ENCODE results near the gene KMT2C. TPM values are rescaled to one million over a fixed set of nuclear protein-coding genes. Genes with fewer than 3 reads are reported as not detected.

Gene KMT2C
- total and polyA plus RNA-seq, 10 of the 15 experiments (the other 5 are each of a cell fraction or from before 2014, with no cell fraction given) = 3.3 to 45.2 (median 19.2) TPM

DNA sequence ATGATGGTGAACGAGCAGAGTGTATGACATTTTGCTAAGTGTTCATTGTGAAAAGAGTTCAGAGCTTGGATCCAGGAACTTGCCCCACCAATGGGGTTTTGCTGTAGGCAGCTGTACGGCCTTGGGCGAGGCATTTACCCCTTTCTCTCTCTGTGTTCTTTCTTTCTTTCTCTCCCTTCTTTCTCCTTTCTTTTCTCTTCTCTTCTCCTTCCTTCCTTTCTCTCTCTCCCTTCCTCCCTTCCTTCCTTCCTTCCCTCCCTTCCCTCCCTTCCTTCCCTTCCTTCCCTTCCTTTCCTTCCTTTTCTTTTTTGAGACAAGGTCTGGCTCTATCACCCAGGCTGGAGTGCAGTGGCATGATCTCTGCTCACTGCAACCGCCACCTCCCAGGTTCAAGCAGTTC is 45.3 kb upstream of the KMT2C start:
- intact Hi-C loops (cut with micrococcal nuclease; ENCODE audit: unreplicated experiment) (no loop called here), in situ Hi-C loops (cut with MboI) (no loop called here)
- RAD21 ChIA-PET (ENCODE audit: unreplicated experiment) = no interaction called here
- Histone ChIP-seq H3K4me1 (ENCODE audit: control insufficient read depth, insufficient read depth, low read length) (no peaks in the 10 kb centered on the region), H4K20me1 (ENCODE audit: control insufficient read depth, insufficient read depth) (no peaks in the 10 kb centered on the region), H3K36me3 (ENCODE audit: control insufficient read depth in 2 of 2, insufficient read depth in 2 of 2, low read length in 1 of 2) (no peaks in the 10 kb centered on the region), H3K4me3 (no peak overlapping the region), H3K9ac (ENCODE audit: control insufficient read depth, insufficient read depth, low read length) (no peak overlapping the region), H3K4me2 (ENCODE audit: control insufficient read depth, insufficient read depth) (no peak overlapping the region), H3K79me2 (ENCODE audit: control insufficient read depth, insufficient read depth, low read length) (no peaks in the 10 kb centered on the region), H3K27ac (ENCODE audit: control insufficient read depth, insufficient read depth) (no peak overlapping the region), H2AFZ (ENCODE audit: control insufficient read depth, low read depth, low read length) (no peak overlapping the region), H3K9me3 (replicated peaks; ENCODE audit: control insufficient read depth, insufficient read depth, low read length) (no peaks in the 10 kb centered on the region), H3K27me3 (replicated peaks in 1 of 2; ENCODE audit: control insufficient read depth in 2 of 2, insufficient read depth in 2 of 2, low read length in 1 of 2) (no peaks in the 10 kb centered on the region)
- TF ChIP-seq KDM1A (IDR thresholded peaks at IDR 0.05; ENCODE audit: borderline replicate concordance) (no peak), CBX5 (IDR thresholded peaks at IDR 0.05; ENCODE audit: low read depth) (no peak), CBX3 (IDR thresholded peaks at IDR 0.05; ENCODE audit: borderline replicate concordance, low read depth) (no peak), NR2C1 (IDR thresholded peaks at IDR 0.05) (no peak), TBL1XR1 (IDR thresholded peaks at IDR 0.05; ENCODE audit: low read depth, low read length) (no peak), RUNX3 (IDR thresholded peaks at IDR 0.05; ENCODE audit: low read length) (no peak), FOXM1 (IDR thresholded peaks at IDR 0.05; ENCODE audit: low read depth, low read length) (no peak), JUNB (IDR thresholded peaks at IDR 0.05) (no peak), SP1 (IDR thresholded peaks at IDR 0.05; ENCODE audit: low read depth, low read length) (no peak)
- TF ChIP-seq, protein P1, sequence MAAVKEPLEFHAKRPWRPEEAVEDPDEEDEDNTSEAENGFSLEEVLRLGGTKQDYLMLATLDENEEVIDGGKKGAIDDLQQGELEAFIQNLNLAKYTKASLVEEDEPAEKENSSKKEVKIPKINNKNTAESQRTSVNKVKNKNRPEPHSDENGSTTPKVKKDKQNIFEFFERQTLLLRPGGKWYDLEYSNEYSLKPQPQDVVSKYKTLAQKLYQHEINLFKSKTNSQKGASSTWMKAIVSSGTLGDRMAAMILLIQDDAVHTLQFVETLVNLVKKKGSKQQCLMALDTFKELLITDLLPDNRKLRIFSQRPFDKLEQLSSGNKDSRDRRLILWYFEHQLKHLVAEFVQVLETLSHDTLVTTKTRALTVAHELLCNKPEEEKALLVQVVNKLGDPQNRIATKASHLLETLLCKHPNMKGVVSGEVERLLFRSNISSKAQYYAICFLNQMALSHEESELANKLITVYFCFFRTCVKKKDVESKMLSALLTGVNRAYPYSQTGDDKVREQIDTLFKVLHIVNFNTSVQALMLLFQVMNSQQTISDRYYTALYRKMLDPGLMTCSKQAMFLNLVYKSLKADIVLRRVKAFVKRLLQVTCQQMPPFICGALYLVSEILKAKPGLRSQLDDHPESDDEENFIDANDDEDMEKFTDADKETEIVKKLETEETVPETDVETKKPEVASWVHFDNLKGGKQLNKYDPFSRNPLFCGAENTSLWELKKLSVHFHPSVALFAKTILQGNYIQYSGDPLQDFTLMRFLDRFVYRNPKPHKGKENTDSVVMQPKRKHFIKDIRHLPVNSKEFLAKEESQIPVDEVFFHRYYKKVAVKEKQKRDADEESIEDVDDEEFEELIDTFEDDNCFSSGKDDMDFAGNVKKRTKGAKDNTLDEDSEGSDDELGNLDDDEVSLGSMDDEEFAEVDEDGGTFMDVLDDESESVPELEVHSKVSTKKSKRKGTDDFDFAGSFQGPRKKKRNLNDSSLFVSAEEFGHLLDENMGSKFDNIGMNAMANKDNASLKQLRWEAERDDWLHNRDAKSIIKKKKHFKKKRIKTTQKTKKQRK (IDR thresholded peaks at IDR 0.05; ENCODE audit: low read depth, low read length) = no peak
- TF ChIP-seq, protein P2, sequence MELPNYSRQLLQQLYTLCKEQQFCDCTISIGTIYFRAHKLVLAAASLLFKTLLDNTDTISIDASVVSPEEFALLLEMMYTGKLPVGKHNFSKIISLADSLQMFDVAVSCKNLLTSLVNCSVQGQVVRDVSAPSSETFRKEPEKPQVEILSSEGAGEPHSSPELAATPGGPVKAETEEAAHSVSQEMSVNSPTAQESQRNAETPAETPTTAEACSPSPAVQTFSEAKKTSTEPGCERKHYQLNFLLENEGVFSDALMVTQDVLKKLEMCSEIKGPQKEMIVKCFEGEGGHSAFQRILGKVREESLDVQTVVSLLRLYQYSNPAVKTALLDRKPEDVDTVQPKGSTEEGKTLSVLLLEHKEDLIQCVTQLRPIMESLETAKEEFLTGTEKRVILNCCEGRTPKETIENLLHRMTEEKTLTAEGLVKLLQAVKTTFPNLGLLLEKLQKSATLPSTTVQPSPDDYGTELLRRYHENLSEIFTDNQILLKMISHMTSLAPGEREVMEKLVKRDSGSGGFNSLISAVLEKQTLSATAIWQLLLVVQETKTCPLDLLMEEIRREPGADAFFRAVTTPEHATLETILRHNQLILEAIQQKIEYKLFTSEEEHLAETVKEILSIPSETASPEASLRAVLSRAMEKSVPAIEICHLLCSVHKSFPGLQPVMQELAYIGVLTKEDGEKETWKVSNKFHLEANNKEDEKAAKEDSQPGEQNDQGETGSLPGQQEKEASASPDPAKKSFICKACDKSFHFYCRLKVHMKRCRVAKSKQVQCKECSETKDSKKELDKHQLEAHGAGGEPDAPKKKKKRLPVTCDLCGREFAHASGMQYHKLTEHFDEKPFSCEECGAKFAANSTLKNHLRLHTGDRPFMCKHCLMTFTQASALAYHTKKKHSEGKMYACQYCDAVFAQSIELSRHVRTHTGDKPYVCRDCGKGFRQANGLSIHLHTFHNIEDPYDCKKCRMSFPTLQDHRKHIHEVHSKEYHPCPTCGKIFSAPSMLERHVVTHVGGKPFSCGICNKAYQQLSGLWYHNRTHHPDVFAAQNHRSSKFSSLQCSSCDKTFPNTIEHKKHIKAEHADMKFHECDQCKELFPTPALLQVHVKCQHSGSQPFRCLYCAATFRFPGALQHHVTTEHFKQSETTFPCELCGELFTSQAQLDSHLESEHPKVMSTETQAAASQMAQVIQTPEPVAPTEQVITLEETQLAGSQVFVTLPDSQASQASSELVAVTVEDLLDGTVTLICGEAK (IDR thresholded peaks at IDR 0.05; ENCODE audit: borderline replicate concordance) = no peak
- TF ChIP-seq, protein P3, sequence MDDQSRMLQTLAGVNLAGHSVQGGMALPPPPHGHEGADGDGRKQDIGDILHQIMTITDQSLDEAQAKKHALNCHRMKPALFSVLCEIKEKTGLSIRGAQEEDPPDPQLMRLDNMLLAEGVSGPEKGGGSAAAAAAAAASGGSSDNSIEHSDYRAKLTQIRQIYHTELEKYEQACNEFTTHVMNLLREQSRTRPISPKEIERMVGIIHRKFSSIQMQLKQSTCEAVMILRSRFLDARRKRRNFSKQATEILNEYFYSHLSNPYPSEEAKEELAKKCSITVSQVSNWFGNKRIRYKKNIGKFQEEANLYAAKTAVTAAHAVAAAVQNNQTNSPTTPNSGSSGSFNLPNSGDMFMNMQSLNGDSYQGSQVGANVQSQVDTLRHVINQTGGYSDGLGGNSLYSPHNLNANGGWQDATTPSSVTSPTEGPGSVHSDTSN (IDR thresholded peaks at IDR 0.05; ENCODE audit: insufficient replicate concordance, low read depth, low read length) = no peak
- DNase-seq (ENCODE audit: low read depth, low spot score) (no peak), FAIRE-seq (no peak), ATAC-seq (no peak)
- CTCF ChIA-PET = no interaction called here
- POLR2A ChIA-PET = no interaction called here
- no TSS peak for BruUV-seq (replicated peaks)
- SMC1A ChIA-PET (ENCODE audit: uncharacterized antibody, unreplicated experiment) = interaction anchor here (0.6 kb wide), 1 partner anchor 27 kb away, joined by 3 read pairs; no protein-coding TSS in a partner anchor
- 42% methylated on average over 4 of the region's 4 CpGs for WGBS (ENCODE audit: insufficient coverage, insufficient replicate concordance, low lambda C conversion rate, missing lambda C conversion rate)

Measured in GM12878 (cell line).